Activated naive CD8-positive, alpha-beta T cell (primary cell): ENCODE data around the gene RASSF3.

Experiments used
- H3K27ac Mint-ChIP-seq: one replicate; pipeline ENCODE4 v1.8.0; 2021; ENCODE audit warnings: mixed read lengths
- H3K27me3 Mint-ChIP-seq: one replicate; pipeline ENCODE4 v1.8.0; 2021; ENCODE audit warnings: mixed read lengths
- H3K36me3 Mint-ChIP-seq: one replicate; pipeline ENCODE4 v1.8.0; 2021; ENCODE audit warnings: mixed read lengths
- H3K4me1 Mint-ChIP-seq: one replicate; pipeline ENCODE4 v1.8.0; 2021; ENCODE audit warnings: low read depth, mixed read lengths
- H3K4me3 Mint-ChIP-seq: one replicate; pipeline ENCODE4 v1.8.0; 2021; ENCODE audit warnings: mild to moderate bottlenecking, mixed read lengths
- H3K9me3 Mint-ChIP-seq: one replicate; pipeline ENCODE4 v1.8.0; 2021; ENCODE audit warnings: low read depth, mixed read lengths

RASSF3 gene

GRCh38 chr12:64695550-64695949 is 85.3 kb downstream of the RASSF3 start:
- Mint-ChIP-seq H3K27ac (peak overlapping the region; percentile 78), H3K4me3 (no peak overlapping the region), H3K9me3 (no peaks in the 10 kb centered on the region), H3K4me1 (peaks cover 72% of the 10 kb centered on the region), H3K27me3 (no peaks in the 10 kb centered on the region), H3K36me3 (peaks cover 22% of the 10 kb centered on the region)

- H3K27ac Mint-ChIP-seq: peak overlapping the region; percentile 83
- H3K27me3 Mint-ChIP-seq: no peaks in the 10 kb centered on the region
- H3K9me3 Mint-ChIP-seq: no peaks in the 10 kb centered on the region
- no peak overlapping the region for H3K4me3 Mint-ChIP-seq
- peaks cover 25% of the 10 kb centered on the region for H3K36me3 Mint-ChIP-seq
- H3K4me1 Mint-ChIP-seq: peaks cover 77% of the 10 kb centered on the region
These were observed 85.9 kb downstream of the RASSF3 start for GRCh38 chr12:64696080-64696741.

GRCh38 chr12:64699504-64700115 is 89.3 kb downstream of the RASSF3 start:
- peak overlapping the region; percentile 95 for H3K27ac Mint-ChIP-seq
- H3K4me3 Mint-ChIP-seq: no peak overlapping the region
- no peaks in the 10 kb centered on the region for H3K9me3 Mint-ChIP-seq
- H3K27me3 Mint-ChIP-seq: no peaks in the 10 kb centered on the region
- peaks cover 12% of the 10 kb centered on the region for H3K36me3 Mint-ChIP-seq
- H3K4me1 Mint-ChIP-seq: peaks cover 62% of the 10 kb centered on the region

- Mint-ChIP-seq H3K36me3 (peaks cover 7% of the 10 kb centered on the region), H3K27ac (peak overlapping the region; percentile 95), H3K27me3 (no peaks in the 10 kb centered on the region), H3K4me1 (peaks cover 54% of the 10 kb centered on the region), H3K9me3 (no peaks in the 10 kb centered on the region), H3K4me3 (peak overlapping the region; percentile 66)
These were observed 90.2 kb downstream of the RASSF3 start for GRCh38 chr12:64700532-64700931.

GRCh38 chr12:64701283-64701682 is 91.0 kb downstream of the RASSF3 start:
- Mint-ChIP-seq H3K27me3 (no peaks in the 10 kb centered on the region), H3K27ac (peak overlapping the region; percentile 95), H3K4me3 (peak overlapping the region; percentile 66), H3K36me3 (peaks cover 7% of the 10 kb centered on the region), H3K4me1 (peaks cover 47% of the 10 kb centered on the region), H3K9me3 (no peaks in the 10 kb centered on the region)

- Mint-ChIP-seq H3K4me3 (no peak overlapping the region), H3K27me3 (no peaks in the 10 kb centered on the region), H3K27ac (no peak overlapping the region), H3K9me3 (no peaks in the 10 kb centered on the region), H3K4me1 (peaks cover 15% of the 10 kb centered on the region), H3K36me3 (peaks cover 8% of the 10 kb centered on the region)
These were observed 96.0 kb downstream of the RASSF3 start for GRCh38 chr12:64706306-64706705.

- Mint-ChIP-seq H3K27me3 (no peaks in the 10 kb centered on the region), H3K36me3 (peaks cover 8% of the 10 kb centered on the region), H3K27ac (no peak overlapping the region), H3K4me3 (no peak overlapping the region), H3K9me3 (no peaks in the 10 kb centered on the region), H3K4me1 (peaks cover 11% of the 10 kb centered on the region)
These were observed 96.6 kb downstream of the RASSF3 start for GRCh38 chr12:64706857-64707256.

GRCh38 chr12:64707362-64707761 is 97.1 kb downstream of the RASSF3 start:
- Mint-ChIP-seq H3K36me3 (peaks cover 11% of the 10 kb centered on the region), H3K27ac (no peak overlapping the region), H3K4me3 (no peak overlapping the region), H3K9me3 (no peaks in the 10 kb centered on the region), H3K27me3 (no peaks in the 10 kb centered on the region), H3K4me1 (peaks cover 7% of the 10 kb centered on the region)

GRCh38 chr12:64707926-64708325 is 97.6 kb downstream of the RASSF3 start:
- H3K4me1 Mint-ChIP-seq: peaks cover 3% of the 10 kb centered on the region
- no peaks in the 10 kb centered on the region for H3K9me3 Mint-ChIP-seq
- no peaks in the 10 kb centered on the region for H3K27me3 Mint-ChIP-seq
- peaks cover 11% of the 10 kb centered on the region for H3K36me3 Mint-ChIP-seq
- no peak overlapping the region for H3K4me3 Mint-ChIP-seq
- no peak overlapping the region for H3K27ac Mint-ChIP-seq

- peaks cover 16% of the 10 kb centered on the region for H3K36me3 Mint-ChIP-seq
- H3K9me3 Mint-ChIP-seq: no peaks in the 10 kb centered on the region
- no peak overlapping the region for H3K4me3 Mint-ChIP-seq
- H3K4me1 Mint-ChIP-seq: peaks cover 12% of the 10 kb centered on the region
- no peak overlapping the region for H3K27ac Mint-ChIP-seq
- no peaks in the 10 kb centered on the region for H3K27me3 Mint-ChIP-seq
These were observed 99.1 kb downstream of the RASSF3 start for GRCh38 chr12:64709429-64709828.

- Mint-ChIP-seq H3K9me3 (no peaks in the 10 kb centered on the region), H3K4me3 (no peak overlapping the region), H3K27ac (peak overlapping the region; percentile 12), H3K4me1 (peaks cover 24% of the 10 kb centered on the region), H3K27me3 (no peaks in the 10 kb centered on the region), H3K36me3 (peaks cover 36% of the 10 kb centered on the region)
These were observed 103.1 kb downstream of the RASSF3 start for GRCh38 chr12:64713376-64713775.

GRCh38 chr12:64714551-64714968 is 104.3 kb downstream of the RASSF3 start:
- no peaks in the 10 kb centered on the region for H3K27me3 Mint-ChIP-seq
- H3K36me3 Mint-ChIP-seq: peaks cover 36% of the 10 kb centered on the region
- no peak overlapping the region for H3K4me3 Mint-ChIP-seq
- H3K9me3 Mint-ChIP-seq: no peaks in the 10 kb centered on the region
- no peak overlapping the region for H3K27ac Mint-ChIP-seq
- peaks cover 24% of the 10 kb centered on the region for H3K4me1 Mint-ChIP-seq

- Mint-ChIP-seq H3K9me3 (no peaks in the 10 kb centered on the region), H3K4me1 (peaks cover 24% of the 10 kb centered on the region), H3K27me3 (no peaks in the 10 kb centered on the region), H3K36me3 (peaks cover 40% of the 10 kb centered on the region), H3K27ac (peak overlapping the region; percentile 17), H3K4me3 (no peak overlapping the region)
These were observed 106.1 kb downstream of the RASSF3 start for GRCh38 chr12:64716371-64716770.

- H3K9me3 Mint-ChIP-seq: no peaks in the 10 kb centered on the region
- peak overlapping the region; percentile 17 for H3K27ac Mint-ChIP-seq
- H3K4me3 Mint-ChIP-seq: no peak overlapping the region
- peaks cover 24% of the 10 kb centered on the region for H3K4me1 Mint-ChIP-seq
- no peaks in the 10 kb centered on the region for H3K27me3 Mint-ChIP-seq
- H3K36me3 Mint-ChIP-seq: peaks cover 41% of the 10 kb centered on the region
These were observed 106.7 kb downstream of the RASSF3 start for GRCh38 chr12:64716839-64717455.

- Mint-ChIP-seq H3K36me3 (peaks cover 40% of the 10 kb centered on the region), H3K4me1 (peaks cover 24% of the 10 kb centered on the region), H3K27ac (no peak overlapping the region), H3K4me3 (no peak overlapping the region), H3K9me3 (no peaks in the 10 kb centered on the region), H3K27me3 (no peaks in the 10 kb centered on the region)
These were observed 108.4 kb downstream of the RASSF3 start for GRCh38 chr12:64718649-64719048.
